H1 (cell line): ENCODE results near the gene TPRA1. TPM values are rescaled to one million over a fixed set of nuclear protein-coding genes. Genes with fewer than 3 reads are reported as not detected.

ENCODE experiments used
- CTCF ChIA-PET: fragments of 300-600 bp; sonication (Branson Sonifier 250); formaldehyde crosslinking; loops from one replicate; lab custom pipeline; 2021; ENCODE audit not compliant: partially characterized antibody; lab: Charles Lee
- POLR2A ChIA-PET: fragments of 300-600 bp; sonication (Branson Sonifier 250); formaldehyde crosslinking; loops from one replicate; lab custom pipeline; 2021; ENCODE audit warnings: inconsistent platforms; ENCODE audit not compliant: partially characterized antibody; lab: Charles Lee
- DNase-seq, 2 experiments: peaks; one replicate each; pipeline versions ENCODE4 v3.0.0 to v3.0.0-alpha.2; 2010 to 2022; ENCODE audit warnings: low spot score in 2 of 2, low read depth in 1 of 2, mixed read lengths in 1 of 2
- FAIRE-seq: peaks from 2 replicates; lab custom pipeline; 2011; peaks lifted over from hg19 to GRCh38; lab: Jason Lieb, UNC
- H2AFZ ChIP-seq: 2 replicates; pipeline ENCODE4 v1.8.1; 2012; ENCODE audit warnings: low read length, inconsistent platforms
- H2AK5ac ChIP-seq: 2 replicates; pipeline ENCODE4 v1.6.1; 2013; ENCODE audit warnings: low read depth, low read length
- H2BK120ac ChIP-seq: replicated peaks from 2 replicates; pipeline ENCODE3; 2013; ENCODE audit warnings: low read depth, low read length, inconsistent platforms
- H2BK12ac ChIP-seq: 2 replicates; pipeline ENCODE4 v1.6.1; 2013; ENCODE audit warnings: low read depth, low read length
- H2BK15ac ChIP-seq: 2 replicates; pipeline ENCODE4 v1.6.1; 2013; ENCODE audit warnings: low read length
- H2BK20ac ChIP-seq: 2 replicates; pipeline ENCODE4 v1.6.1; 2013; ENCODE audit warnings: low read length
- H2BK5ac ChIP-seq: 2 replicates; pipeline ENCODE4 v1.6.1; 2013; ENCODE audit warnings: low read depth, low read length
- H3K14ac ChIP-seq: 2 replicates; pipeline ENCODE4 v1.6.1; 2013; ENCODE audit warnings: inconsistent platforms; ENCODE audit not compliant: insufficient read length
- H3K18ac ChIP-seq: 2 replicates; pipeline ENCODE4 v1.6.1; 2013; ENCODE audit warnings: low read length; ENCODE audit errors: extremely low read depth
- H3K23ac ChIP-seq: 2 replicates; pipeline ENCODE4 v1.6.1; 2013; ENCODE audit warnings: inconsistent platforms; ENCODE audit not compliant: insufficient read length
- H3K23me2 ChIP-seq: 2 replicates; pipeline ENCODE4 v1.6.1; 2013; ENCODE audit warnings: low read depth, low read length
- H3K27ac ChIP-seq: 2 replicates; pipeline ENCODE4 v1.6.1; 2011; ENCODE audit warnings: low read depth, low read length, inconsistent platforms
- H3K27me3 ChIP-seq, 4 experiments: replicated peaks in 1 of 4; 1 replicate in 1 of 4; 2 replicates in 3 of 4; pipeline versions ENCODE4 v1.6.1 to v1.8.1; 2011 to 2013; ENCODE audit warnings: low read length in 3 of 4, mild to moderate bottlenecking in 3 of 4, inconsistent platforms in 2 of 4, mixed read lengths in 2 of 4, moderate library complexity in 1 of 4; ENCODE audit not compliant: control insufficient read depth in 3 of 4, insufficient read depth in 3 of 4; ENCODE audit errors: extremely low read depth in 1 of 4
- H3K36me3 ChIP-seq, 4 experiments: 2 replicates each; pipeline versions ENCODE4 v1.6.1 to v1.8.1; 2011 to 2013; ENCODE audit warnings: mild to moderate bottlenecking in 4 of 4, low read length in 3 of 4, moderate library complexity in 2 of 4, control low read depth in 1 of 4, inconsistent platforms in 1 of 4; ENCODE audit not compliant: insufficient read depth in 4 of 4, control insufficient read depth in 2 of 4
- H3K4ac ChIP-seq: replicated peaks from 2 replicates; pipeline ENCODE3; 2013; ENCODE audit warnings: low read length, low read depth, mixed read lengths, inconsistent platforms; ENCODE audit not compliant: insufficient read length
- H3K4me1 ChIP-seq, 4 experiments: replicated peaks in 1 of 4; 1 replicate in 1 of 4; 2 replicates in 3 of 4; pipeline versions ENCODE4 v1.6.1 to v1.8.1; 2011 to 2013; ENCODE audit warnings: low read length in 3 of 4, inconsistent platforms in 2 of 4, mixed read lengths in 1 of 4; ENCODE audit not compliant: insufficient read depth in 4 of 4, control insufficient read depth in 3 of 4
- H3K4me2 ChIP-seq, 2 experiments: 2 replicates each; pipeline versions ENCODE4 v1.6.1 to v1.8.1; 2011 to 2013; ENCODE audit warnings: low read depth in 2 of 2, low read length in 2 of 2, control low read depth in 1 of 2, inconsistent platforms in 1 of 2, mild to moderate bottlenecking in 1 of 2; ENCODE audit not compliant: insufficient read depth in 1 of 2
- H3K4me3 ChIP-seq, 4 experiments: fragments of 200-600, 300-600 bp in 1 of 4; sonication (generic), shearing (Covaris generic), sonication (Bioruptor Twin) in 1 of 4; 2 replicates each; pipeline versions ENCODE4 v1.5.1 to v1.8.1; 2011 to 2016; ENCODE audit warnings: low read length in 4 of 4, low read depth in 3 of 4, control low read depth in 2 of 4, inconsistent platforms in 2 of 4, mild to moderate bottlenecking in 2 of 4, mixed read lengths in 1 of 4, moderate library complexity in 1 of 4; ENCODE audit not compliant: insufficient read depth in 2 of 4; ENCODE audit errors: extremely low read depth in 1 of 4
- H3K56ac ChIP-seq: replicated peaks from 2 replicates; pipeline ENCODE3; 2013; ENCODE audit warnings: low read depth, mild to moderate bottlenecking, mixed read lengths, low read length, inconsistent platforms; ENCODE audit not compliant: insufficient read length
- H3K79me1 ChIP-seq: 2 replicates; pipeline ENCODE4 v1.6.1; 2013; ENCODE audit warnings: low read depth, low read length, control low read depth
- H3K79me2 ChIP-seq, 2 experiments: 2 replicates each; pipeline versions ENCODE4 v1.6.1 to v1.8.1; 2012 to 2013; ENCODE audit warnings: low read length in 2 of 2, mild to moderate bottlenecking in 2 of 2, inconsistent platforms in 1 of 2; ENCODE audit not compliant: insufficient read depth in 2 of 2, control insufficient read depth in 1 of 2
- H3K9ac ChIP-seq, 4 experiments: replicated peaks in 1 of 4; 1 replicate in 1 of 4; 2 replicates in 3 of 4; pipeline versions ENCODE4 v1.6.1 to v1.8.1; 2011 to 2013; ENCODE audit warnings: low read depth in 3 of 4, low read length in 3 of 4, control low read depth in 2 of 4, mild to moderate bottlenecking in 2 of 4, moderate library complexity in 2 of 4, inconsistent platforms in 1 of 4; ENCODE audit errors: extremely low read depth in 1 of 4
- H3K9me3 ChIP-seq, 2 experiments: 2 replicates each; pipeline versions ENCODE4 v1.6.1 to v1.8.1; 2012 to 2013; ENCODE audit warnings: mild to moderate bottlenecking in 2 of 2, moderate library complexity in 2 of 2, control low read depth in 1 of 2, inconsistent platforms in 1 of 2, low read depth in 1 of 2, low read length in 1 of 2, mixed read lengths in 1 of 2; ENCODE audit not compliant: insufficient read depth in 2 of 2
- H4K20me1 ChIP-seq, 2 experiments: replicated peaks in 1 of 2; 2 replicates each; pipeline versions ENCODE3 to v1.8.1; 2011 to 2013; ENCODE audit warnings: inconsistent platforms in 2 of 2, low read length in 2 of 2, mild to moderate bottlenecking in 1 of 2; ENCODE audit not compliant: insufficient read depth in 2 of 2, control insufficient read depth in 1 of 2
- H4K5ac ChIP-seq: 2 replicates; pipeline ENCODE4 v1.6.1; 2013; ENCODE audit warnings: low read length, low read depth, mixed read lengths, inconsistent platforms; ENCODE audit not compliant: insufficient read length
- H4K8ac ChIP-seq: 2 replicates; pipeline ENCODE4 v1.8.0; 2013; ENCODE audit warnings: mild to moderate bottlenecking, moderate library complexity, low read length, inconsistent platforms; ENCODE audit not compliant: insufficient read depth; ENCODE audit errors: extremely low read depth
- H4K91ac ChIP-seq: replicated peaks from 2 replicates; pipeline ENCODE3; 2013; ENCODE audit warnings: low read length, mixed read lengths, inconsistent platforms; ENCODE audit not compliant: insufficient read length
- CHD2 ChIP-seq: IDR thresholded peaks from 2 replicates; pipeline ENCODE4 v1.6.1; 2012; ENCODE audit warnings: low read length, improper control_type of control experiment
- CREB1 ChIP-seq: IDR thresholded peaks from 2 replicates; pipeline ENCODE4 v1.6.1; 2012; ENCODE audit warnings: inconsistent platforms
- EZH2 ChIP-seq: fragments of 200-600 bp; sonication (generic); IDR thresholded peaks from 2 replicates; pipeline ENCODE4 v1.7.1; 2012; ENCODE audit warnings: low read depth, mild to moderate bottlenecking, moderate library complexity, low read length, inconsistent platforms; ENCODE audit not compliant: severe bottlenecking
- FOSL1 ChIP-seq: IDR thresholded peaks from 2 replicates; pipeline ENCODE4 v1.6.1; 2011; ENCODE audit warnings: mild to moderate bottlenecking, low read depth, low read length, moderate library complexity; ENCODE audit not compliant: insufficient read depth
- HDAC2 ChIP-seq, 2 experiments: fragments of 300-600 bp in 1 of 2; sonication (generic) in 1 of 2; IDR thresholded peaks; 2 replicates each; pipeline ENCODE4 v1.6.1; 2011 to 2012; ENCODE audit warnings: low read depth in 2 of 2, low read length in 2 of 2, mild to moderate bottlenecking in 2 of 2, moderate library complexity in 2 of 2, borderline replicate concordance in 1 of 2, inconsistent platforms in 1 of 2
- NANOG ChIP-seq: IDR thresholded peaks from 2 replicates; pipeline ENCODE4 v1.6.1; 2011; ENCODE audit warnings: low read length, low read depth, mild to moderate bottlenecking, inconsistent platforms; ENCODE audit not compliant: insufficient read depth, poor library complexity, severe bottlenecking
- POLR2AphosphoS5 ChIP-seq: IDR thresholded peaks from 2 replicates; pipeline ENCODE4 v1.6.1; 2011; ENCODE audit warnings: low read depth, low read length
- TAF1 ChIP-seq: IDR thresholded peaks from 2 replicates; pipeline ENCODE4 v1.6.1; 2011; ENCODE audit warnings: mild to moderate bottlenecking, low read depth, low read length
- TCF12 ChIP-seq: IDR thresholded peaks from 2 replicates; pipeline ENCODE4 v1.6.1; 2011; ENCODE audit warnings: low read depth, mild to moderate bottlenecking, low read length
- ZNF274 ChIP-seq: IDR thresholded peaks from 2 replicates; pipeline ENCODE4 v1.7.0; 2012; ENCODE audit warnings: low read length, borderline replicate concordance; ENCODE audit errors: extremely low read depth
- WGBS, 2 experiments: shearing (Covaris generic) in 1 of 2; methylation state at CpG; one replicate each; pipeline versions ENCODE4 v1.1.6 to v1.1.7; 2013 to 2015; ENCODE audit warnings: low lambda C conversion rate in 2 of 2, mixed read lengths in 2 of 2, inconsistent platforms in 1 of 2, low coverage in 1 of 2, missing lambda C conversion rate in 1 of 2; ENCODE audit not compliant: insufficient replicate concordance in 2 of 2, insufficient coverage in 1 of 2, insufficient read length in 1 of 2; ENCODE audit errors: extremely low coverage in 1 of 2, missing lambda C conversion rate in 1 of 2; 5-methylcytosine and 5-hydroxymethylcytosine counted together
- polyA plus RNA-seq, 7 experiments: library from polyadenylated mRNA; depleted of rRNA in 3 of 7; stranded (reverse) in 5 of 7; unstranded in 2 of 7; fragments of >200 nt in 5 of 7; fragments of 200-250 nt in 2 of 7; gene quantifications; 1 replicate in 5 of 7; 2 replicates in 1 of 7; 4 replicates in 1 of 7; pipeline versions ENCODE4 v1.2.1 to v1.2.3, GENCODE V29; 2011 to 2013; ENCODE audit warnings: missing spikeins in 2 of 7, mixed read lengths in 2 of 7
- total RNA-seq: library from RNA; stranded (reverse); fragmentation: NEBNext Ultra II Directional; extraction: Animal tissue kit (Norgen Biotek cat#: 25700); gene quantifications from 2 replicates; pipeline ENCODE4 v1.2.1, GENCODE V29; 2021

TPRA1 gene
- total and polyA plus RNA-seq, 2 of the 8 experiments (the other 6 are each of a cell fraction or from before 2014, with no cell fraction given) = 18.8 to 38.5 TPM

DNA sequence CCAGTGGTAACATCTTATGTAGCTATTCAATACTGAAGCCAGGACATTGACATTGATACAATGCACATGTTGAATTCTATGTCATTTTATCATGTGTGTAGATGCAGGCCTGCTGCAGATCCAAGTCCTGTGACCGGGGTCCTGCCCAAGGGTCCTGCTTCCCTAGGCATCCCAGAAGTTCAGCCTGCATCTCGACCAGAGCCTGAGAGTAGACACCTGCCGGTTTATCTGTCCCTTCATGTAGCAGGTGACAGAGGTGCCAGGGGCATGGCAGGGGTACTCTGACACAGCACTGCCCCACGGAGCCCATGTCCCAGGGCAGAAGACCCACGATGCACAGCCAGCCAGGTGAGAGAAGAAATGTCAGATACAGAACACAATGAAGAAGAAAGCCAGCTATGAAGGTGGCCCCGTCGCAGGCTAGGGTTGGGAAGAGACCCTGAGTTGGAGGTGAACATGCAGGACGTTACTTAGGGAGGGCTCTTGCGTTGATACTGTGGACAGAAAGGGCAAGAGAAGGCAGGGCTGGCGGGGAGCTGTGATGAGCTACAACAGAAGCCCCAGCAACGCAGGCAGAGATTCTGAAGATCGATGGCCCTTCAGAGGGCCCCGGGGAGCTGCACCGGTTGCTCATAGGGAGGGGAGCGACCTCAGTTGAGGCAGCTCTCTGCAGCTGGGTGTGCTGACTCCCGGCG lies 51.0 kb downstream of the TPRA1 start:
- Histone ChIP-seq H3K9me3 (no peaks in the 10 kb centered on the region), H3K27ac (no peak overlapping the region), H3K79me2 (no peaks in the 10 kb centered on the region), H2BK15ac (no peak overlapping the region), H3K27me3 (no peaks in the 10 kb centered on the region), H3K14ac (no peak overlapping the region), H3K4me2 (no peak overlapping the region), H3K9ac (no peak overlapping the region), H4K20me1 (no peaks in the 10 kb centered on the region), H4K91ac (no peak overlapping the region), H3K4me1 (peaks cover 0 to 18% (median 10%) of the 10 kb centered on the region in 4 experiments; a peak in 6 of 7 replicates), H2AFZ (no peak overlapping the region), H4K8ac (peak overlapping the region; percentile 32; the same call in 1 of the 2 replicates), H3K4ac (no peak overlapping the region), H4K5ac (no peak overlapping the region), H2BK120ac (no peak overlapping the region), H2BK5ac (no peak overlapping the region), H3K79me1 (no peaks in the 10 kb centered on the region), H2AK5ac (no peak overlapping the region), H3K4me3 (no peak overlapping the region), H3K36me3 (no peaks in the 10 kb centered on the region), H3K18ac (no peak overlapping the region), H2BK20ac (no peak overlapping the region), H3K23ac (no peak overlapping the region), H2BK12ac (0 out of 2 replicates have a peak overlapping the region, but pooled peaks have one; percentile 10), H3K56ac (no peak overlapping the region), H3K23me2 (no peaks in the 10 kb centered on the region)
- CTCF ChIA-PET = interaction anchor here (0.8 to 5.4 kb wide), 5 partner anchors 8 to 66 kb away, joined by 3 to 33 read pairs (median 4); no protein-coding TSS in a partner anchor
- 89% methylated on average over 15 of the region's 17 CpGs; no CpG with 5 or more reads in 1 of the 2 experiments for WGBS, 2 experiments
- DNase-seq (no peak), FAIRE-seq (no peak)
- TF ChIP-seq POLR2AphosphoS5 (no peak), CREB1 (no peak), HDAC2 (IDR thresholded peaks at IDR 0.05; ENCODE audit: borderline replicate concordance in 1 of 2, low read depth in 2 of 2, low read length in 2 of 2) (no peak), EZH2 (no peak), NANOG (no peak), FOSL1 (no peak), TCF12 (no peak), CHD2 (no peak), TAF1 (no peak), ZNF274 (no peak)
- POLR2A ChIA-PET = no interaction called here
